Coronary artery (tissue), 2 donors: ENCODE data around the gene PLEKHA3.

Experiments used
- DNase-seq: peaks from one replicate; pipeline ENCODE4 v3.0.0-alpha.2; 2017; ENCODE audit warnings: low spot score
- H3K27ac ChIP-seq, 2 donors: fragments of 200-600 bp; sonication (generic); one replicate each; pipeline ENCODE4 v1.5.1; 2016 to 2019
- H3K4me3 ChIP-seq: fragments of 200-600 bp; sonication (generic); 2 replicates; pipeline ENCODE4 v1.5.1; 2016; ENCODE audit warnings: mild to moderate bottlenecking, moderate library complexity
- TF ChIP-seq, protein P1 (sequence below): fragments of 200-600 bp; sonication (generic); IDR thresholded peaks from one replicate; pipeline ENCODE4 v1.5.1; 2019; ENCODE audit warnings: antibody characterized with exemption

PLEKHA3 gene

GRCh38 chr2:178510384-178510783, 30.1 kb downstream of the PLEKHA3 start:
- DNase-seq, result no peak
- TF ChIP-seq, protein P1, sequence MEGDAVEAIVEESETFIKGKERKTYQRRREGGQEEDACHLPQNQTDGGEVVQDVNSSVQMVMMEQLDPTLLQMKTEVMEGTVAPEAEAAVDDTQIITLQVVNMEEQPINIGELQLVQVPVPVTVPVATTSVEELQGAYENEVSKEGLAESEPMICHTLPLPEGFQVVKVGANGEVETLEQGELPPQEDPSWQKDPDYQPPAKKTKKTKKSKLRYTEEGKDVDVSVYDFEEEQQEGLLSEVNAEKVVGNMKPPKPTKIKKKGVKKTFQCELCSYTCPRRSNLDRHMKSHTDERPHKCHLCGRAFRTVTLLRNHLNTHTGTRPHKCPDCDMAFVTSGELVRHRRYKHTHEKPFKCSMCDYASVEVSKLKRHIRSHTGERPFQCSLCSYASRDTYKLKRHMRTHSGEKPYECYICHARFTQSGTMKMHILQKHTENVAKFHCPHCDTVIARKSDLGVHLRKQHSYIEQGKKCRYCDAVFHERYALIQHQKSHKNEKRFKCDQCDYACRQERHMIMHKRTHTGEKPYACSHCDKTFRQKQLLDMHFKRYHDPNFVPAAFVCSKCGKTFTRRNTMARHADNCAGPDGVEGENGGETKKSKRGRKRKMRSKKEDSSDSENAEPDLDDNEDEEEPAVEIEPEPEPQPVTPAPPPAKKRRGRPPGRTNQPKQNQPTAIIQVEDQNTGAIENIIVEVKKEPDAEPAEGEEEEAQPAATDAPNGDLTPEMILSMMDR, result no peak
- Histone ChIP-seq H3K27ac (no peak overlapping the region), H3K4me3 (no peak overlapping the region)

DNA sequence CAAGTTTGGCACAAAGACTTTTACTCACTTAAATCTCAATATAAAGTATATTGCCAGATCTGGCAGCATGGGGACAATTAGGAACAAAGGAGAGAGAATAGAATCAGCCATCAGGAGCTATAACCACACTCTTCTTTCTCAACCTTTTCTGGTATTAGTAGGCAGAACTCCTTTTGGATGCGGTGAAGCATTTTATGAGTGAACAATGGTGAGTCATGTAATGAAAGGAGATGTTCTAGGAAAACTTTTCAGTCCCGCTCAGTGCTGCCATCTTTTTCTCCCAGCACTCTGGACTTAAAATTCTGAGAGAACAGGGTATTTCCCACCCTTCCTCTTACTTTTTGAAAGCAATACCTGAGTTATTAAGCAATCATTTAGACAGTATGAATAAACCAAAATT, 32.2 kb downstream of the PLEKHA3 start:
- TF ChIP-seq, protein P1, result no peak
- no peak overlapping the region for H3K27ac ChIP-seq
- H3K4me3 ChIP-seq, result no peak overlapping the region
- DNase-seq, result no peak

GRCh38 chr2:178513876-178514275, 33.6 kb downstream of the PLEKHA3 start:
- Histone ChIP-seq H3K4me3 (no peak overlapping the region), H3K27ac (no peak overlapping the region)
- DNase-seq, result no peak
- TF ChIP-seq, protein P1, result no peak

DNA sequence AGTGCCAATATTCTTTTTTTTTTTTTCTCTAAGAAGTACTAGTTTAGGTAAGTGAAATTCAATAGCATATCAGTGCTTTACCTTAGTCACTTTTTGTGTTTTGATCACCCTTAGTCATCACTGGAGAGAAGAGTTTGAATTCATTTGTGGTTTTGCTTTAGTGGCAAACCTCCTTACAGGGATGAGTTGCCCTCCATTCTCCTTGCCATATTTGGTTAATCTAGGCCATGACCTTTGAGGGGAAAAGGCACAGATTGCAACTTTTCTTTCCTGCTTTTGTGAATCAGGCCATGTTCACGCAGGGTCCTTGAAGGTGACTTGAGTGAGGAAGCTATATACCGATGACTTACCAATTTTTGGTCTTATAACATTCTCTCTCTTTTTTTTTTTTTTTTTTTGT, 34.4 kb downstream of the PLEKHA3 start:
- H3K27ac ChIP-seq, result no peak overlapping the region
- no peak overlapping the region for H3K4me3 ChIP-seq
- TF ChIP-seq, protein P1, result no peak
- no peak for DNase-seq

DNA sequence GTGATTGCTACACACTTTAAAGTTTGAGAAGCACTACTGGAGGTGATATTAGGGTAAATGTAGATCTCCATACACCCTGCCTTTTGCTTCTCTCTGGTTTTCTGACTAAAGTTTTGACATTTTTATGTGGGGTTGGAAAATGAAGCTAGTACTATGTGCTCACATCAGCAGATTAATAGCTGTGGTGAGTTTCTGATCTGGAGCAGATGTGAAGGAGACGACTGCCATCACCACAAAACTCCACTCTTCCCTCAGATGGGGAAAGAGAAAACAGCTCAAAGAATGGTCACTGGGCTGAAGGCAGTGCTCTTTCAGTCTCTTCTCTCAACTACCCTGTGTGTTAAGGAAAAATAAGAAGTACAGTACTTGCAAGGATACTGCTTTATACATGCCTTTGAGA, 37.2 kb downstream of the PLEKHA3 start:
- Histone ChIP-seq H3K27ac (no peak overlapping the region), H3K4me3 (no peak overlapping the region)
- TF ChIP-seq, protein P1, result no peak
- DNase-seq, result no peak

GRCh38 chr2:178521304-178522150, 41.3 kb downstream of the PLEKHA3 start:
- no peak overlapping the region for H3K4me3 ChIP-seq
- DNase-seq, result no peak
- TF ChIP-seq, protein P1, result no peak
- H3K27ac ChIP-seq, result no peak overlapping the region

GRCh38 chr2:178522950-178523595, 42.8 kb downstream of the PLEKHA3 start:
- TF ChIP-seq, protein P1, result peak; percentile 51
- H3K27ac ChIP-seq, result peak overlapping the region; percentile 64 to 82
- H3K4me3 ChIP-seq, result peak overlapping the region; percentile 85
- DNase-seq, result peak; percentile 88
